GM23248 (cell line): ENCODE data around the gene TMEM131L. TPM values are rescaled to one million over a fixed set of nuclear protein-coding genes. Genes with fewer than 3 reads are reported as not detected.
"Not testable (repeated sequence)": the region's sequence is repeated elsewhere in the genome, so short reads cannot be mapped to it uniquely, and the experiment has no call there.

Experiments
- DNase-seq: peaks from one replicate; pipeline ENCODE4 v3.0.0-alpha.2; 2015
- H2AFZ ChIP-seq: fragments of 200-600 bp; sonication (generic); 2 replicates; pipeline ENCODE4 v1.6.1; 2016; ENCODE audit warnings: antibody characterized with exemption
- H3F3A ChIP-seq: fragments of 200-600 bp; sonication (generic); 2 replicates; pipeline ENCODE4 v1.6.1; 2016; ENCODE audit warnings: mild to moderate bottlenecking, antibody characterized with exemption, mixed run types; ENCODE audit not compliant: insufficient read depth
- H3K27ac ChIP-seq: fragments of 200-600 bp; sonication (generic); 2 replicates; pipeline ENCODE4 v1.5.1; 2016; ENCODE audit warnings: mild to moderate bottlenecking
- H3K27me3 ChIP-seq: fragments of 200-600 bp; sonication (generic); replicated peaks from 2 replicates; pipeline ENCODE4 v1.6.1; 2016; ENCODE audit warnings: mild to moderate bottlenecking; ENCODE audit not compliant: insufficient read depth
- H3K36me3 ChIP-seq: fragments of 200-600 bp; sonication (generic); 2 replicates; pipeline ENCODE4 v1.6.1; 2016; ENCODE audit warnings: low read depth, mild to moderate bottlenecking
- H3K4me1 ChIP-seq: fragments of 200-600 bp; sonication (generic); 2 replicates; pipeline ENCODE4 v1.6.1; 2016; ENCODE audit warnings: mild to moderate bottlenecking; ENCODE audit not compliant: insufficient read depth
- H3K4me2 ChIP-seq: fragments of 200-600 bp; sonication (generic); one replicate; pipeline ENCODE4 v1.6.1; 2016; ENCODE audit warnings: mild to moderate bottlenecking; ENCODE audit not compliant: unreplicated experiment
- H3K4me3 ChIP-seq: fragments of 200-600 bp; sonication (generic); 2 replicates; pipeline ENCODE4 v1.5.1; 2016; ENCODE audit warnings: mild to moderate bottlenecking
- H3K79me2 ChIP-seq: fragments of 200-600 bp; sonication (generic); 2 replicates; pipeline ENCODE4 v1.6.1; 2016; ENCODE audit warnings: mild to moderate bottlenecking; ENCODE audit not compliant: insufficient read depth
- H3K9ac ChIP-seq: fragments of 200-600 bp; sonication (generic); 2 replicates; pipeline ENCODE4 v1.6.1; 2016; ENCODE audit warnings: mild to moderate bottlenecking
- H3K9me2 ChIP-seq: fragments of 200-600 bp; sonication (generic); 2 replicates; pipeline ENCODE4 v1.6.1; 2016; ENCODE audit warnings: mixed run types, mild to moderate bottlenecking, moderate library complexity; ENCODE audit not compliant: insufficient read depth
- H3K9me3 ChIP-seq: fragments of 200-600 bp; sonication (generic); one replicate; pipeline ENCODE4 v1.6.1; 2017; ENCODE audit warnings: low read depth
- H4K20me1 ChIP-seq: fragments of 200-600 bp; sonication (generic); 2 replicates; pipeline ENCODE4 v1.6.0; 2016; ENCODE audit not compliant: insufficient read depth
- EZH2 ChIP-seq: fragments of 200-600 bp; sonication (generic); IDR thresholded peaks from 2 replicates; pipeline ENCODE4 v1.6.1; 2018; ENCODE audit warnings: antibody characterized with exemption, mild to moderate bottlenecking; ENCODE audit not compliant: insufficient read depth, poor library complexity, severe bottlenecking
- EZH2phosphoT487 ChIP-seq: fragments of 200-600 bp; sonication (generic); IDR thresholded peaks from 2 replicates; pipeline ENCODE4 v1.6.1; 2018; ENCODE audit warnings: antibody characterized with exemption, moderate library complexity, mild to moderate bottlenecking, low read depth; ENCODE audit not compliant: insufficient read depth
- WGBS, 2 experiments: methylation state at CpG; one replicate each; pipeline ENCODE4 v1.1.6; 2015 to 2017; ENCODE audit warnings: low lambda C conversion rate in 2 of 2, low coverage in 1 of 2; ENCODE audit errors: missing lambda C conversion rate in 2 of 2; 5-methylcytosine and 5-hydroxymethylcytosine counted together
- in situ Hi-C: fragments of 300-500 bp; cut with MboI; formaldehyde crosslinking; loops from 2 replicates; pipeline ENCODE4 v1.15.0; 2020
- polyA plus RNA-seq: library from polyadenylated mRNA; unstranded; fragments of >200 nt; fragmentation: Nextera tagmentation; extraction: Ambion mirVana; gene quantifications from 2 replicates; pipeline ENCODE4 v1.2.1, GENCODE V29; 2016
- total RNA-seq: library from RNA; depleted of rRNA; stranded (reverse); fragments of >200 nt; shearing (Covaris generic); gene quantifications from 2 replicates; pipeline ENCODE4 v1.2.3, GENCODE V29; 2014

Gene TMEM131L
- total and polyA plus RNA-seq, 2 experiments from 2014 or later, result 8.7 to 11.1 TPM

GRCh38 chr4:153468587-153468986 lies 2.4 kb downstream of the TMEM131L start:
- no peak for DNase-seq
- Histone ChIP-seq H3K27ac (no peak overlapping the region), H3K9me3 (no peaks in the 10 kb centered on the region), H3F3A (peaks cover 7% of the 10 kb centered on the region), H3K4me3 (peak overlapping the region; percentile 37), H3K9ac (peak overlapping the region; percentile 21; the same call in 1 of the 2 replicates), H3K27me3 (no peaks in the 10 kb centered on the region), H3K4me1 (peaks cover 19% of the 10 kb centered on the region; the same call in 1 of the 2 replicates), H3K4me2 (peak overlapping the region; percentile 56), H4K20me1 (no peaks in the 10 kb centered on the region; the same call in 1 of the 2 replicates), H2AFZ (no peak overlapping the region), H3K36me3 (no peaks in the 10 kb centered on the region), H3K79me2 (peaks cover 44% of the 10 kb centered on the region), H3K9me2 (no peaks in the 10 kb centered on the region)
- 96 to 97% methylated on average over 1 of the region's 1 CpG for WGBS, 2 experiments
- in situ Hi-C loops, result no loop called here
- TF ChIP-seq EZH2 (no peak), EZH2phosphoT487 (no peak)

- in situ Hi-C loops, result no loop called here
- peak overlapping the region; percentile 21; the same call in 1 of the 2 replicates for H3K9ac ChIP-seq
- no peaks in the 10 kb centered on the region for H3K27me3 ChIP-seq
- no peaks in the 10 kb centered on the region; the same call in 1 of the 2 replicates for H4K20me1 ChIP-seq
- H3K36me3 ChIP-seq, result no peaks in the 10 kb centered on the region
- peak overlapping the region; percentile 37 for H3K4me3 ChIP-seq
- no peak overlapping the region for H2AFZ ChIP-seq
- peaks cover 19% of the 10 kb centered on the region; the same call in 1 of the 2 replicates for H3K4me1 ChIP-seq
- H3K9me2 ChIP-seq, result no peaks in the 10 kb centered on the region
- peaks cover 44% of the 10 kb centered on the region for H3K79me2 ChIP-seq
- peak overlapping the region; percentile 56 for H3K4me2 ChIP-seq
- DNase-seq, result no peak
- H3K27ac ChIP-seq, result no peak overlapping the region
- peaks cover 7% of the 10 kb centered on the region for H3F3A ChIP-seq
- no peaks in the 10 kb centered on the region for H3K9me3 ChIP-seq
- 47 to 51% methylated on average over 2 of the region's 2 CpGs for WGBS, 2 experiments
- TF ChIP-seq EZH2phosphoT487 (no peak), EZH2 (no peak)
Observed at GRCh38 chr4:153469031-153469430, 2.9 kb downstream of the TMEM131L start.

- H3K36me3 ChIP-seq, H4K20me1 ChIP-seq, H3K27me3 ChIP-seq, H3K27ac ChIP-seq, H3K4me3 ChIP-seq, H3K4me2 ChIP-seq, H3F3A ChIP-seq, H3K9ac ChIP-seq, DNase-seq, H2AFZ ChIP-seq, in situ Hi-C loops, H3K9me2 ChIP-seq, H3K9me3 ChIP-seq: not testable (repeated sequence)
- Histone ChIP-seq H3K79me2 (peaks cover 44% of the 10 kb centered on the region), H3K4me1 (peaks cover 19% of the 10 kb centered on the region; the same call in 1 of the 2 replicates)
- 96 to 97% methylated on average over 9 of the region's 9 CpGs for WGBS, 2 experiments
Observed at GRCh38 chr4:153471071-153471697, 5.0 kb downstream of the TMEM131L start.

- no peak overlapping the region for H2AFZ ChIP-seq
- H3F3A ChIP-seq, result peaks cover 7% of the 10 kb centered on the region; the same call in 1 of the 2 replicates
- no peak overlapping the region for H3K4me2 ChIP-seq
- no peak overlapping the region for H3K4me3 ChIP-seq
- H3K27ac ChIP-seq, result no peak overlapping the region
- no peak for TF ChIP-seq EZH2
- TF ChIP-seq EZH2phosphoT487, result no peak
- no peaks in the 10 kb centered on the region for H3K9me2 ChIP-seq
- no peaks in the 10 kb centered on the region for H3K9me3 ChIP-seq
- H4K20me1 ChIP-seq, result no peaks in the 10 kb centered on the region; the same call in 1 of the 2 replicates
- H3K27me3 ChIP-seq, result no peaks in the 10 kb centered on the region
- 0 out of 2 replicates have a peak, but pooled peaks cover 3% of the 10 kb centered on the region for H3K36me3 ChIP-seq
- H3K9ac ChIP-seq, result no peak overlapping the region
- DNase-seq, result no peak
- H3K79me2 ChIP-seq, result peaks cover 44% of the 10 kb centered on the region
- peaks cover 19% of the 10 kb centered on the region; the same call in 1 of the 2 replicates for H3K4me1 ChIP-seq
- 96% methylated on average over 5 of the region's 5 CpGs for WGBS, 2 experiments
- in situ Hi-C loops, result no loop called here
Observed at GRCh38 chr4:153471698-153472093, 5.5 kb downstream of the TMEM131L start.
